Fibroblast of villous mesenchyme (primary cell): Measurements from ENCODE around the gene ANO2. TPM values are rescaled to one million over a fixed set of nuclear protein-coding genes. Genes with fewer than 3 reads are reported as not detected.

ENCODE experiments used
- DNase-seq: peaks from one replicate; pipeline ENCODE4 v3.0.0-alpha.2; 2010; ENCODE audit warnings: low read depth
- H3K4me3 ChIP-seq: 2 replicates; pipeline ENCODE4 v1.5.1; 2011; ENCODE audit warnings: low read depth, mild to moderate bottlenecking, low read length
- total RNA-seq: library from RNA; depleted of rRNA; stranded (reverse); fragments of >200 nt; gene quantifications from 2 replicates; pipeline ENCODE4 v1.2.3, GENCODE V29; 2012
- TF ChIP-seq, protein P1 (sequence below): IDR thresholded peaks from 2 replicates; pipeline ENCODE4 v1.5.1; 2012; ENCODE audit warnings: low read depth, mild to moderate bottlenecking, low read length; ENCODE audit not compliant: insufficient read depth

ANO2 gene
- total RNA-seq, 1 donor: 0.43 TPM

DNA sequence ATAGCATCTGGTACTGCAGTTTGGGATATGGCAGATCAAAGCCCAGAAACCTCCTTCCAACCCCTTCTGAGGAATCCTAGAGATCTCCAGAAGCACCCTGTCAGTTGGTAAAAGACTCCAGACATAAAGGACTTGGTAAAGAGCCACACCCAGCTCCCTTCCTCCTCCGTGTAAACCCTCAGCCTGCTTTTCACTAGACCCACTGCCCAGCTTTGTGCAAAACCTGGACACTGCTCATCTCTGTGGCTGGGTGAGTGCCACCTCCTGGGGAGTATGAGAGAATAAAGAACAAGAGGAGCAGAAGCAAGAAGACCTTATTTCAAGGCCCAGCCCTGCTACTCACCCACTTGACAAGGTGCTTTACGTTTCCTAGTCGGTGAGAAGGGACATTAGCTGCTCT, 33.0 kb downstream of the ANO2 start:
- no peak for DNase-seq
- no peak overlapping the region for H3K4me3 ChIP-seq

GRCh38 chr12:5910790-5911548, 34.1 kb downstream of the ANO2 start:
- TF ChIP-seq, protein P1, sequence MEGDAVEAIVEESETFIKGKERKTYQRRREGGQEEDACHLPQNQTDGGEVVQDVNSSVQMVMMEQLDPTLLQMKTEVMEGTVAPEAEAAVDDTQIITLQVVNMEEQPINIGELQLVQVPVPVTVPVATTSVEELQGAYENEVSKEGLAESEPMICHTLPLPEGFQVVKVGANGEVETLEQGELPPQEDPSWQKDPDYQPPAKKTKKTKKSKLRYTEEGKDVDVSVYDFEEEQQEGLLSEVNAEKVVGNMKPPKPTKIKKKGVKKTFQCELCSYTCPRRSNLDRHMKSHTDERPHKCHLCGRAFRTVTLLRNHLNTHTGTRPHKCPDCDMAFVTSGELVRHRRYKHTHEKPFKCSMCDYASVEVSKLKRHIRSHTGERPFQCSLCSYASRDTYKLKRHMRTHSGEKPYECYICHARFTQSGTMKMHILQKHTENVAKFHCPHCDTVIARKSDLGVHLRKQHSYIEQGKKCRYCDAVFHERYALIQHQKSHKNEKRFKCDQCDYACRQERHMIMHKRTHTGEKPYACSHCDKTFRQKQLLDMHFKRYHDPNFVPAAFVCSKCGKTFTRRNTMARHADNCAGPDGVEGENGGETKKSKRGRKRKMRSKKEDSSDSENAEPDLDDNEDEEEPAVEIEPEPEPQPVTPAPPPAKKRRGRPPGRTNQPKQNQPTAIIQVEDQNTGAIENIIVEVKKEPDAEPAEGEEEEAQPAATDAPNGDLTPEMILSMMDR: no peak
- H3K4me3 ChIP-seq: no peak overlapping the region
- no peak for DNase-seq

More for the DNA sequence above, 33.0 kb downstream of the ANO2 start:
- TF ChIP-seq, protein P1: no peak

GRCh38 chr12:5909560-5909959, 35.5 kb downstream of the ANO2 start:
- H3K4me3 ChIP-seq: no peak overlapping the region
- no peak for DNase-seq
- TF ChIP-seq, protein P1: no peak

GRCh38 chr12:5908251-5908650, 36.8 kb downstream of the ANO2 start:
- TF ChIP-seq, protein P1: no peak
- no peak overlapping the region for H3K4me3 ChIP-seq
- no peak for DNase-seq

- TF ChIP-seq, protein P1: no peak
- no peak overlapping the region for H3K4me3 ChIP-seq
- DNase-seq: no peak
Measured at GRCh38 chr12:5907807-5908206, 37.3 kb downstream of the ANO2 start.

DNA sequence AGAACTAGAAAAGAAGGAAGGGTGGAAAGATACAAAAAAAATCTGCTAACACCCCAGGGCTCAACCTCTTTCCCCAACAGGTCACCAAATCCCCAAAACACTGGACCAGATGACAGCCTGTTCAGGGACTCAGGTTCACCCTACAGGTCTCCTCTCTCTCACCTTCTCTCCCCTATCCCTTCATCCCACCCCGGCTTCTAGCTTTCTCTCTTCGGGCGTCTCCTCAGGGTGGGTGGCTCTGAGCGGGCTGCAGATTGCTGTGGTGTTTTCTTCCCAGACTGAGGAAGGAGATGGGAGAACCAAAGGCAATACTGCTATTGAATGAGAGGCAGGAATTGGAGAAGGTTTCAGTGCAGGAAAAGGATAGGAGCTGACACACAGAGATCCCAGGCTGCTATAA, 39.3 kb downstream of the ANO2 start:
- DNase-seq: no peak
- TF ChIP-seq, protein P1: no peak
- H3K4me3 ChIP-seq: no peak overlapping the region

DNA sequence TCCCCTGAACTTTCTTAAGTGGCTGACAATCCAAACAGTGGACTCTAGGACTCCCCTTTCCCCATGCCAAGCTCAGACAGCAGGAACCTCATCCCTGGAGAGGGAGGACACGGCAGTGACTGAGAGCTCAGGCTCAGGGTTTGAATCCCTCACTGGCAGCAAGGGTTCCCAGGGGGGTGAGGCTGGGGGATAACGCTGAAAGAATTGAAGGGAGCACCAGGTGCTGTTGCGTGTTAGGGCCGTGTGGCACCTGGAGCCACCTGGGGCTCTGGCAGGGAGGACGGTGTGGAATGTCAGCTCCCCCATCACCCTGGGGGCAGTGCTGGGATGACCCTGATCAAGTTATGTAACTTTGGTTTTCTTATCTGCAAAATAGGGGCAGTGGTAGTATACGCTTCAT, 40.1 kb downstream of the ANO2 start:
- TF ChIP-seq, protein P1: no peak
- H3K4me3 ChIP-seq: no peak overlapping the region
- DNase-seq: no peak
